ENCODE measurements around the gene SAC3D1. TPM values are rescaled to one million over a fixed set of nuclear protein-coding genes. Genes with fewer than 3 reads are reported as not detected.
A peak's percentile ranks its signal among the peaks of the same experiment; 100 is the strongest.

The SAC3D1 gene
- total RNA-seq, 1 donor from 2014 or later = 5.6 TPM

- intact Hi-C loops (cut with micrococcal nuclease) = no loop called here
- no peak for TF ChIP-seq CTCF (IDR thresholded peaks at IDR 0.05; ENCODE audit: borderline replicate concordance)
- H3K36me3 ChIP-seq = no peaks in the 10 kb centered on the region
Measured at GRCh38 chr11:65077451-65077850, 36.4 kb downstream of the SAC3D1 start.

GRCh38 chr11:65078151-65078550 lies 37.1 kb downstream of the SAC3D1 start:
- Histone ChIP-seq H3K27ac (replicated peaks) (no peak overlapping the region), H3K27me3 (ENCODE audit: low read depth) (no peaks in the 10 kb centered on the region), H3K4me1 (peaks cover 1% of the 10 kb centered on the region), H3K9me3 (replicated peaks) (no peaks in the 10 kb centered on the region), H3K36me3 (no peaks in the 10 kb centered on the region), H3K4me3 (no peak overlapping the region)
- DNase-seq = no peak
- TF ChIP-seq CTCF (IDR thresholded peaks at IDR 0.05; ENCODE audit: borderline replicate concordance) = peak; percentile 66
- intact Hi-C loops (cut with micrococcal nuclease) = no loop called here

More at GRCh38 chr11:65077451-65077850, 36.4 kb downstream of the SAC3D1 start:
- DNase-seq = no peak
- Histone ChIP-seq H3K27me3 (ENCODE audit: low read depth) (no peaks in the 10 kb centered on the region), H3K4me3 (no peak overlapping the region), H3K4me1 (no peaks in the 10 kb centered on the region), H3K27ac (replicated peaks) (no peak overlapping the region), H3K9me3 (replicated peaks) (no peaks in the 10 kb centered on the region)

GRCh38 chr11:65078786-65079342 lies 37.9 kb downstream of the SAC3D1 start:
- peaks cover 8% of the 10 kb centered on the region for H3K4me1 ChIP-seq
- intact Hi-C loops (cut with micrococcal nuclease) = no loop called here
- DNase-seq = no peak

GRCh38 chr11:65083134-65083833 lies 42.3 kb downstream of the SAC3D1 start:
- DNase-seq = no peak
- TF ChIP-seq CTCF (IDR thresholded peaks at IDR 0.05; ENCODE audit: borderline replicate concordance) = no peak
- peaks cover 30% of the 10 kb centered on the region for H3K36me3 ChIP-seq
- peak overlapping the region; percentile 93 for H3K27ac ChIP-seq (replicated peaks)
- H3K4me1 ChIP-seq = peaks cover 27% of the 10 kb centered on the region
- H3K27me3 ChIP-seq (ENCODE audit: low read depth) = no peaks in the 10 kb centered on the region
- peak overlapping the region; percentile 85 for H3K4me3 ChIP-seq
- H3K9me3 ChIP-seq (replicated peaks) = no peaks in the 10 kb centered on the region
- intact Hi-C loops (cut with micrococcal nuclease) = no loop called here

More at GRCh38 chr11:65078786-65079342, 37.9 kb downstream of the SAC3D1 start:
- Histone ChIP-seq H3K4me3 (no peak overlapping the region), H3K9me3 (replicated peaks) (no peaks in the 10 kb centered on the region), H3K27me3 (ENCODE audit: low read depth) (no peaks in the 10 kb centered on the region), H3K27ac (replicated peaks) (no peak overlapping the region), H3K36me3 (no peaks in the 10 kb centered on the region)
- no peak for TF ChIP-seq CTCF (IDR thresholded peaks at IDR 0.05; ENCODE audit: borderline replicate concordance)

GRCh38 chr11:65083834-65084597 lies 43.0 kb downstream of the SAC3D1 start, which contains the start of the genes CDCA5 and ZFPL1:
TSS of gene CDCA5 (minus strand) at chr11:65084040. CDS start at chr11:65083978, 62 bp downstream.
TSS of gene ZFPL1 (plus strand) at chr11:65084222. CDS start at chr11:65084699, 477 bp downstream.
- peaks cover 37% of the 10 kb centered on the region for H3K36me3 ChIP-seq
- peak within 1 kb of the TSS; percentile 85 for H3K4me3 ChIP-seq
- peak within 1 kb of the TSS; percentile 93 for H3K27ac ChIP-seq (replicated peaks)
- H3K9me3 ChIP-seq (replicated peaks) = no peaks in the 10 kb centered on the region
- H3K4me1 ChIP-seq = peaks cover 27% of the 10 kb centered on the region
- DNase-seq = peak; percentile 94
- intact Hi-C loops (cut with micrococcal nuclease) = no loop called here
- no peaks in the 10 kb centered on the region for H3K27me3 ChIP-seq (ENCODE audit: low read depth)
- TF ChIP-seq CTCF (IDR thresholded peaks at IDR 0.05; ENCODE audit: borderline replicate concordance) = no peak
